ENCODE data around the gene TMEM183A.
A peak's percentile ranks its signal among the peaks of the same experiment; 100 is the strongest.

The TMEM183A gene

GRCh38 chr1:203031467-203031866 lies 24.3 kb downstream of the TMEM183A start:
- DNase-seq: no peak

- DNase-seq: no peak
Observed at GRCh38 chr1:203033287-203033686, 26.1 kb downstream of the TMEM183A start.

GRCh38 chr1:203033917-203034316 lies 26.7 kb downstream of the TMEM183A start:
- no peak for DNase-seq

GRCh38 chr1:203034422-203035110 lies 27.4 kb downstream of the TMEM183A start:
- no peak for DNase-seq

DNA sequence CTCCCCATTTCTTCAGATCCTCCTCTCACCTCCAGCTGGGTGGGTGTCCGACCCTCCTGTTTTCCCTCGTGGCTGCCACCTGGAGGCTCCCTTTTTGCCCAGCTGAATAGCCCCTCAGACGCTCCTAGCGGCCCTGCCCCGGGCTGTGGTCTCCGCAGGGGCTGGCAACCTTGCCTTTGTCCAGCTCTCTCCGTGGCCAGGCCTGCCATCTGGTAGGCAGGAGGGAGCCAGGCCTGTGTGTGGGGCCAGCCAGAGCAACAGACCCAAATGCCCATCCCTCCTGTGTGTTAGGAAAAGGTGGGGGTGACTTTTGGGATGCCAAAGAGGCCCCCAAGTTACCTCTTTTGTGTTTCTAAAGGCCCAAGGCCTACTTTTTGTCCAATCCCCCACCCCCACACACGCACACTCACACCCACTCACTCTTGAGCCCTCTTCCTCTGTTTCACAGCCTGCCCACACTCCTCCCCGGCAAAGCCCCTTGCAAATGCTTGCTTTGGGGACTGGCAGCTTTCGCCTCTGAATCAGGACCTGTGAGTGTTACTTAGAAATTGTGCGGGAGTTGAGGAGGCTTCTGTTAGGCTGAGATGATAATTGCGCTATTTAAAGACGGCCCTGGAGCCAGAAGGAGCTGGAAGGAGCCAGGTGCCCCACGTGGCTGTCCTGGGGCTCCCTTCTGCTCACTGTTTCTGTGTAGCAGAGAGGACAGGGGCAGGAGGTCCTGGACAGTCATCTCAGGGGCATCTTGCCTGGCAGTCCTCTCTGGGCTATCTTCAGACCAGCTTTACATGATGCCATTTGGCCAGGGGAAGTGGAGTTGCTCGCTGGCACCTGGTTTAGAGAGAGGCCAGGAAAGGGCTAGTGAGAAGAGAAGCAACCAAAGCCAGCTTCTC lies 28.2 kb downstream of the TMEM183A start:
- DNase-seq: no peak

DNA sequence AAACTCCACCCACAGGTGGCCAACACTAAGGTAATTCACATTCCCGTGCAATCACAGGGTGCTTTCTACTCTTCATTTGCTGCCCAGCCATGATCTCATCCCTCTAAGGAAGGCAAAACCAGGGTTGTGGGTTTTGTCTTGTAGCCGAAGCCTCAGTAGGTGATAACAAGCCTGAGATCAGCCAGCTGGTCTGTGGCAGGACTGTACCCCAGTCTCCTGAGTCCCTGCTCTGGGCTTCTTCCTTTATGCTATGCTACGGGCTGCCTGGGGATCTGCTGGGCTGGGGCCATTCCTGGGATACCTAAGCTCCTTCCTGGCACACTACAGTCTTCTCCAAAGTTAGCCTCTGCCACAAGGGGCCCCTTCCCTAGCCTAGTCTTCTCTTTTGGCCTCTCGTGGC lies 29.0 kb downstream of the TMEM183A start:
- no peak for DNase-seq

DNA sequence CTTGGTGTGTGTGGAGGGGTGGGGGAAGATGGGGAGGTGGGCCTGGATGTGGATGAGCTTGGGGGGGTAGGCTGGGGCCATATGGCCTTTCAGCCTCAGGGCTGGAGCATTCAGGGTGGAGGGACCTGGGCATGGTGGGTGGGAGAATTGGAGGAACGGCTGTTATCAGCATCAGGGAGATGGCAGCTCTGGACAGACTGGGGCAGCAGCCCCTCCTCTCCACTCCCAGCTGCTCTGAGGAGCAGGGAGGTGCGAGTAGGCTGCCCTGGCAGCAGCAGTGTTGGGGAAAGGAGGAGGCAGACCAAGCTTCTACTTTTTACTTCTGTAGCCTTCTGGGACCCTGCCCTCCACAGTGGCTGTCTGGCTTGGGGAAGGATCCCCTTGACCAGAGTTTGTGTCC lies 29.4 kb downstream of the TMEM183A start:
- DNase-seq: no peak

GRCh38 chr1:203037509-203038190 lies 30.5 kb downstream of the TMEM183A start:
- no peak for DNase-seq

GRCh38 chr1:203038217-203038741 lies 31.1 kb downstream of the TMEM183A start:
- DNase-seq: no peak

GRCh38 chr1:203038891-203039608 lies 31.9 kb downstream of the TMEM183A start:
- peak; percentile 65 for DNase-seq

GRCh38 chr1:203039609-203040512 lies 32.7 kb downstream of the TMEM183A start:
- DNase-seq: no peak

DNA sequence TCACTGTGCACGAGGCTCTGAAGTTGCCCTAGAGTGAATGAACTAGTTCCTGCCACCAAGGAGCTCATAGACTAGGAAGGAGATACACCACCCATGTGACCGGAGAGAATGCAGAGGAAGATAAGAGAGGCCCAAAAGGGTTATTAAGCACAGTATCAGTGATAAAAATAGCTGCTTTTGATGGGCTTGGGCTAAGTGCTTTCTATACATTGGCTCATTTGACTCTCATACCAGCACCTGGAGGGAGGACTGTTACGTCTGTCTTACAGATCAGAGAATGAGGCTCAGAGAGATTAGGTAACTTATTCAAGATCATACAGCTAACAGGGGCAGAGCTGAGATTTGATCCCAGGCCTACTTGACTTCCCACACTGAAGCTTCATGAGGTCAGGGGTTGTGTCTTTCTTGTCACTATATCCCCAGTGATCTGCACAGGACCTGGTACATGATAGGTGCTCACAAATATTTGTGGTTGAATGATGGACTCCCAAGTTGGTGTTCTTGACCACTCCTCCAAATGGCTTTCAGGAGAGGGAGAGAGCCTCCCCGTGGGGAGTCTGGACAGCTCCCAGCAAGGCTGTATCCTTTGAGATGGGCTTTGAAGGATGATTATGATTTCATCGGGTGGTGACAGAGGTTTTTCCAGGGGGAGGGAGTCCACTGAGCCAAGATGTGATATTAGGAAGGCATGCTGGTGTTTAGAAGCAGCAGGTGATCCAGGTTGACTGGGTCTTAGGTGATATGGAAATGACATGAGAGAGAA lies 33.5 kb downstream of the TMEM183A start:
- no peak for DNase-seq

DNA sequence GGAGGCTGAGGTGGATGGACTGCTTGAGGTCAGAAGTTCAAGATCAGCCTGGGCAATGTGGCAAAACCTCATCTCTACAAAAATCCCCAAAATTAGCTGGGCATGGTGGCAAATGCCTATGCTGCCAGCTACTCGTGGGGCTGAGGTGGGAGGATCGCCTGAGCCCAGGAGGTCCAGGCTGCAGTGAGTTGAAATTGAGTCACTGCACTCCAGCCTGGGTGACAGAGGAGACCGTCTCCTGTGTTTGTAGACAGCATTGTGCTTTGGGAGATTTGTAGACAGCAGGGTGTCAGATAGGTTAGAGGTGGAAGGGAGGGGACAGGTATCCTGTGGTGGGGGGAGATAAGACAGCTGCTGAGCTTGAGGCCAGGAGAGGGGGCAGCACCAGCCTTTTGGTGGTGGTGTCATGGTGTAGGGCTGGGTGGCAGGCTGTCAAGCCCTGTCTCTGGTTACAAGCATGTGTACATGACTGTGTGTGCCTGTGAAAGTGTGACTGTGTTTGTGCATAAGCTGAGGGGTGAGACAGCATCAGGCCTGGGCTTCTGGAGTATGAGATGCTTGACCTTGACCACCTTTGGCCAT lies 34.3 kb downstream of the TMEM183A start:
- peak; percentile 42 for DNase-seq

GRCh38 chr1:203043830-203044545 lies 36.8 kb downstream of the TMEM183A start:
- no peak for DNase-seq

- no peak for DNase-seq
Observed at GRCh38 chr1:203044546-203045250, 37.5 kb downstream of the TMEM183A start.

- DNase-seq: no peak
Observed at GRCh38 chr1:203045336-203045735, 38.2 kb downstream of the TMEM183A start.

GRCh38 chr1:203045821-203046594 lies 38.8 kb downstream of the TMEM183A start:
- no peak for DNase-seq

GRCh38 chr1:203046984-203047630 lies 39.9 kb downstream of the TMEM183A start:
- no peak for DNase-seq
